Measurements from ENCODE around the gene CCDC183. TPM values are rescaled to one million over a fixed set of nuclear protein-coding genes. Genes with fewer than 3 reads are reported as not detected.
A peak's percentile ranks its signal among the peaks of the same experiment; 100 is the strongest.

The CCDC183 gene
- under 0.01 TPM in 1 of 2 replicates, not detected in the other for total RNA-seq (2012; rRNA removed)
- polyA plus RNA-seq (2012; rRNA removed) = 0.29 and 0.44 TPM in 2 replicates
- polyA plus RNA-seq (2012; cell fraction: cytosol; rRNA removed) = 0.45 TPM in 1 of 2 replicates, not detected in the other
- 5.5 and 7.3 TPM in 2 replicates for polyA plus RNA-seq (2012; cell fraction: nucleus; rRNA removed; ENCODE audit: low replicate concordance)
- Bru-seq, nascent RNA = percentile 28 among the genes with signal in this experiment
- BruChase-seq, experiment 1, labeled RNA remaining after a 6-hour chase = percentile 63 among the genes with signal in this experiment
- percentile 53 among the genes with signal in this experiment for BruChase-seq, experiment 2, labeled RNA remaining after a 2-hour chase
- long read RNA-seq = 0 reads

- Histone ChIP-seq H2AK9ac (replicated peaks; ENCODE audit: low read depth, low read length, poor library complexity) (no peak within 1 kb of the TSS), H3K9me1 (ENCODE audit: insufficient read depth, low read length) (no peaks in the 10 kb centered on the region), H2BK5ac (ENCODE audit: low read depth, low read length, poor library complexity, severe bottlenecking) (no peak within 1 kb of the TSS), H4K20me1 (ENCODE audit: insufficient read depth, low read length) (peaks cover 17% of the 10 kb centered on the region), H4K8ac (ENCODE audit: low read depth in 2 of 2, low read length in 2 of 2) (no peak within 1 kb of the TSS), H4K5ac (ENCODE audit: low read depth, low read length) (no peak within 1 kb of the TSS), H4K91ac (ENCODE audit: insufficient read depth, low read depth, low read length) (no peak within 1 kb of the TSS), H3K4me1 (ENCODE audit: control insufficient read depth, insufficient read depth, low read length) (peaks cover 15% of the 10 kb centered on the region), H2BK120ac (ENCODE audit: low read depth, low read length) (no peak within 1 kb of the TSS), H3K27ac (ENCODE audit: insufficient read depth, low read length) (no peak within 1 kb of the TSS), H3K4me2 (ENCODE audit: low read depth, low read length) (peak within 1 kb of the TSS; percentile 39), H3K9ac (ENCODE audit: low read depth, low read length) (no peak within 1 kb of the TSS), H3K79me1 (ENCODE audit: low read depth in 1 of 2, low read length in 2 of 2) (peaks cover 3 to 23% of the 10 kb centered on the region in 2 experiments; a peak in 3 of 4 replicates), H3K4ac (ENCODE audit: low read depth, low read length) (no peak within 1 kb of the TSS), H2AK5ac (ENCODE audit: low read depth, low read length) (no peak within 1 kb of the TSS), H3K18ac (ENCODE audit: low read depth, low read length) (no peak within 1 kb of the TSS), H3K56ac (ENCODE audit: extremely low read depth, insufficient read depth, low read length) (no peak within 1 kb of the TSS), H2BK20ac (ENCODE audit: low read depth, low read length) (no peak within 1 kb of the TSS), H3K27me3 (ENCODE audit: control insufficient read depth, insufficient read depth, low read length) (peaks cover 29% of the 10 kb centered on the region), H3K23ac (ENCODE audit: low read depth, low read length) (no peak within 1 kb of the TSS), H3K9me3 (ENCODE audit: control insufficient read depth, insufficient read depth, low read length) (no peaks in the 10 kb centered on the region), H3K4me3 (ENCODE audit: insufficient read depth, low read depth, low read length) (no peak within 1 kb of the TSS), H2AFZ (replicated peaks; ENCODE audit: low read length, poor library complexity) (no peak within 1 kb of the TSS), H2BK15ac (ENCODE audit: low read depth, low read length) (no peak within 1 kb of the TSS), H3K36me3 (ENCODE audit: control insufficient read depth, insufficient read depth, low read length) (peaks cover 8% of the 10 kb centered on the region; the same call in 1 of the 2 replicates), H3K14ac (replicated peaks; ENCODE audit: low read depth, low read length) (no peak within 1 kb of the TSS)
- WGBS, 2 experiments (ENCODE audit: extremely low coverage in 2 of 2, insufficient read length in 1 of 2) = 33% methylated on average over 1 of the region's 5 CpGs; no CpG with 5 or more reads in 1 of the 2 experiments
- DNase-seq (no peak), ATAC-seq (ENCODE audit: low read depth) (no peak)
- ChIA-PET POLR2A (ENCODE audit: unreplicated experiment) (no interaction called here), CTCF (no interaction called here)
- in situ Hi-C loops (cut with MboI; ENCODE audit: low sequenced_read_pairs) = no loop called here
- no peak for TF ChIP-seq NFE2L2 (IDR thresholded peaks at IDR 0.05; ENCODE audit: low read depth, low read length)
- no peak for TF ChIP-seq CTCF (conservative IDR thresholded peaks at IDR 0.05; ENCODE audit: low read depth, low read length)
- no peak for TF ChIP-seq RFX5 (IDR thresholded peaks at IDR 0.05; ENCODE audit: low read depth, low read length)
- no peak for TF ChIP-seq BHLHE40 (IDR thresholded peaks at IDR 0.05; ENCODE audit: low read depth, low read length)
- no peak for TF ChIP-seq MAZ (IDR thresholded peaks at IDR 0.05; ENCODE audit: borderline replicate concordance, low read depth, low read length)
- no peak for TF ChIP-seq RCOR1 (IDR thresholded peaks at IDR 0.05; ENCODE audit: insufficient replicate concordance, low read length)
- TF ChIP-seq CEBPB (IDR thresholded peaks at IDR 0.05; ENCODE audit: low read depth, low read length) = no peak
- TF ChIP-seq, protein P1, sequence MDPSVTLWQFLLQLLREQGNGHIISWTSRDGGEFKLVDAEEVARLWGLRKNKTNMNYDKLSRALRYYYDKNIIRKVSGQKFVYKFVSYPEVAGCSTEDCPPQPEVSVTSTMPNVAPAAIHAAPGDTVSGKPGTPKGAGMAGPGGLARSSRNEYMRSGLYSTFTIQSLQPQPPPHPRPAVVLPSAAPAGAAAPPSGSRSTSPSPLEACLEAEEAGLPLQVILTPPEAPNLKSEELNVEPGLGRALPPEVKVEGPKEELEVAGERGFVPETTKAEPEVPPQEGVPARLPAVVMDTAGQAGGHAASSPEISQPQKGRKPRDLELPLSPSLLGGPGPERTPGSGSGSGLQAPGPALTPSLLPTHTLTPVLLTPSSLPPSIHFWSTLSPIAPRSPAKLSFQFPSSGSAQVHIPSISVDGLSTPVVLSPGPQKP (IDR thresholded peaks at IDR 0.05; ENCODE audit: borderline replicate concordance, low read depth, low read length) = no peak
- no peak for TF ChIP-seq SMC3 (IDR thresholded peaks at IDR 0.05; ENCODE audit: low read depth, low read length)
- intact Hi-C loops (cut with micrococcal nuclease) = no loop called here
- no TSS peak for BruUV-seq (replicated peaks)
- dilution Hi-C loops (cut with HindIII; ENCODE audit: low sequenced_read_pairs, unreplicated experiment) = no loop called here
Measured at GRCh38 chr9:136796238-136796774, at the start of gene CCDC183. TSS of gene CCDC183 (plus strand) at chr9:136796338. CDS start at chr9:136796398, 60 bp downstream.
